Tibial nerve (tissue), 4 donors: Measurements from ENCODE around the gene GMPR2. TPM values are rescaled to one million over a fixed set of nuclear protein-coding genes. Genes with fewer than 3 reads are reported as not detected.
A peak's percentile ranks its signal among the peaks of the same experiment; 100 is the strongest.

Source experiments
- DNase-seq, 2 donors: peaks; one replicate each; pipeline ENCODE4 v3.0.0-alpha.2; 2019; ENCODE audit warnings: low spot score in 2 of 2
- H3K27ac ChIP-seq, 4 donors: fragments of 200-600 bp; sonication (generic) in 3 of 4; one replicate each; pipeline ENCODE4 v1.5.1; 2017 to 2019; ENCODE audit warnings: mild to moderate bottlenecking in 1 of 4
- H3K27me3 ChIP-seq, 2 donors: fragments of 200-600 bp; sonication (generic) in 1 of 2; one replicate each; pipeline versions ENCODE4 v1.5.1 to v1.6.0; 2017 to 2019
- H3K36me3 ChIP-seq, 3 donors: fragments of 200-600 bp; sonication (generic); one replicate each; pipeline ENCODE4 v1.5.1; 2018 to 2019
- H3K4me1 ChIP-seq, 4 donors: fragments of 200-600 bp; sonication (generic) in 3 of 4; one replicate each; pipeline ENCODE4 v1.5.1; 2017 to 2019
- H3K4me3 ChIP-seq, 4 donors: fragments of 200-600 bp; sonication (generic) in 3 of 4; one replicate each; pipeline ENCODE4 v1.5.1; 2017 to 2019; ENCODE audit warnings: mild to moderate bottlenecking in 1 of 4, moderate library complexity in 1 of 4
- H3K9me3 ChIP-seq, 4 donors: fragments of 200-600 bp; sonication (generic) in 3 of 4; one replicate each; pipeline ENCODE4 v1.5.1; 2017 to 2019
- EP300 ChIP-seq, 2 donors: sonication (generic); formaldehyde crosslinking; IDR thresholded peaks; one replicate each; pipeline ENCODE4 v1.6.1; 2017; ENCODE audit warnings: antibody characterized with exemption in 2 of 2, mild to moderate bottlenecking in 1 of 2
- POLR2A ChIP-seq, 2 donors: fragments of 450-650 bp; IDR thresholded peaks; one replicate each; pipeline ENCODE4 v1.6.1; 2017; ENCODE audit warnings: antibody characterized with exemption in 2 of 2, mild to moderate bottlenecking in 2 of 2, moderate library complexity in 2 of 2
- WGBS, 2 donors: methylation state at CpG; one replicate each; pipeline ENCODE4 v1.1.5; 2018; 5-methylcytosine and 5-hydroxymethylcytosine counted together
- total RNA-seq, 4 donors: library from RNA; depleted of rRNA; stranded (reverse); fragments of >200 nt; gene quantifications; one replicate each; pipeline ENCODE4 v1.1.0, GENCODE V29; 2016
- TF ChIP-seq, protein P1 (sequence below), 5 experiments: fragments of 200-600 bp in 3 of 5; fragments of 450-650 bp in 2 of 5; sonication (generic) in 3 of 5; IDR thresholded peaks; one replicate each; pipeline ENCODE4 v1.5.1; 2016 to 2019; ENCODE audit warnings: antibody characterized with exemption in 5 of 5, mild to moderate bottlenecking in 3 of 5, moderate library complexity in 2 of 5

GMPR2 gene
- total RNA-seq, 4 donors from 2014 or later: 46.5 to 63.4 (median 57.2) TPM

DNA sequence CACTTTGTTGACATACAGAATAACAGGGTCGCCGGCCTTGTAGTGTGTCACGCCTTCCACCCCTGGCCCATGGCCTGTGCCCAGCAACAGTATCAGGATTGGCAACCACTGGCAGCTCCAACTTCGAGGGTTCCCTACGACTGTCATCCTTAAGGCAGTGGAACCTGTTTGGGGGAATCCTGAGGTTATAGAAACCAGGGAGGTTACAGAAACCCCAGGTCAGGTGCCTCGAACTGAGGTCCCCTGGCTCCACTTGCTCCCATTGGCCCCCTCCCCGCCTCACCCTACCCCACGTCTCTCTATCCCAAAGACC is 37.9 kb upstream of the GMPR2 start:
- H3K27ac ChIP-seq: peak overlapping the region; percentile 96 to 99 (median 98)
- H3K27me3 ChIP-seq: no peaks in the 10 kb centered on the region
- peaks cover 0 to 36% (median 0%) of the 10 kb centered on the region in 3 donors for H3K36me3 ChIP-seq
- H3K4me3 ChIP-seq: peak overlapping the region; percentile 92 to 98 (median 96)
- DNase-seq: no peak
- WGBS, 2 donors: 48 to 56% methylated on average over 8 of the region's 8 CpGs
- H3K9me3 ChIP-seq: no peaks in the 10 kb centered on the region
- H3K4me1 ChIP-seq: peaks cover 0 to 56% (median 18%) of the 10 kb centered on the region in 4 donors
- TF ChIP-seq POLR2A (IDR thresholded peaks at IDR 0.05) (no peak), EP300 (IDR thresholded peaks at IDR 0.05) (no peak)
- TF ChIP-seq, protein P1, sequence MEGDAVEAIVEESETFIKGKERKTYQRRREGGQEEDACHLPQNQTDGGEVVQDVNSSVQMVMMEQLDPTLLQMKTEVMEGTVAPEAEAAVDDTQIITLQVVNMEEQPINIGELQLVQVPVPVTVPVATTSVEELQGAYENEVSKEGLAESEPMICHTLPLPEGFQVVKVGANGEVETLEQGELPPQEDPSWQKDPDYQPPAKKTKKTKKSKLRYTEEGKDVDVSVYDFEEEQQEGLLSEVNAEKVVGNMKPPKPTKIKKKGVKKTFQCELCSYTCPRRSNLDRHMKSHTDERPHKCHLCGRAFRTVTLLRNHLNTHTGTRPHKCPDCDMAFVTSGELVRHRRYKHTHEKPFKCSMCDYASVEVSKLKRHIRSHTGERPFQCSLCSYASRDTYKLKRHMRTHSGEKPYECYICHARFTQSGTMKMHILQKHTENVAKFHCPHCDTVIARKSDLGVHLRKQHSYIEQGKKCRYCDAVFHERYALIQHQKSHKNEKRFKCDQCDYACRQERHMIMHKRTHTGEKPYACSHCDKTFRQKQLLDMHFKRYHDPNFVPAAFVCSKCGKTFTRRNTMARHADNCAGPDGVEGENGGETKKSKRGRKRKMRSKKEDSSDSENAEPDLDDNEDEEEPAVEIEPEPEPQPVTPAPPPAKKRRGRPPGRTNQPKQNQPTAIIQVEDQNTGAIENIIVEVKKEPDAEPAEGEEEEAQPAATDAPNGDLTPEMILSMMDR (IDR thresholded peaks at IDR 0.05): no peak

DNA sequence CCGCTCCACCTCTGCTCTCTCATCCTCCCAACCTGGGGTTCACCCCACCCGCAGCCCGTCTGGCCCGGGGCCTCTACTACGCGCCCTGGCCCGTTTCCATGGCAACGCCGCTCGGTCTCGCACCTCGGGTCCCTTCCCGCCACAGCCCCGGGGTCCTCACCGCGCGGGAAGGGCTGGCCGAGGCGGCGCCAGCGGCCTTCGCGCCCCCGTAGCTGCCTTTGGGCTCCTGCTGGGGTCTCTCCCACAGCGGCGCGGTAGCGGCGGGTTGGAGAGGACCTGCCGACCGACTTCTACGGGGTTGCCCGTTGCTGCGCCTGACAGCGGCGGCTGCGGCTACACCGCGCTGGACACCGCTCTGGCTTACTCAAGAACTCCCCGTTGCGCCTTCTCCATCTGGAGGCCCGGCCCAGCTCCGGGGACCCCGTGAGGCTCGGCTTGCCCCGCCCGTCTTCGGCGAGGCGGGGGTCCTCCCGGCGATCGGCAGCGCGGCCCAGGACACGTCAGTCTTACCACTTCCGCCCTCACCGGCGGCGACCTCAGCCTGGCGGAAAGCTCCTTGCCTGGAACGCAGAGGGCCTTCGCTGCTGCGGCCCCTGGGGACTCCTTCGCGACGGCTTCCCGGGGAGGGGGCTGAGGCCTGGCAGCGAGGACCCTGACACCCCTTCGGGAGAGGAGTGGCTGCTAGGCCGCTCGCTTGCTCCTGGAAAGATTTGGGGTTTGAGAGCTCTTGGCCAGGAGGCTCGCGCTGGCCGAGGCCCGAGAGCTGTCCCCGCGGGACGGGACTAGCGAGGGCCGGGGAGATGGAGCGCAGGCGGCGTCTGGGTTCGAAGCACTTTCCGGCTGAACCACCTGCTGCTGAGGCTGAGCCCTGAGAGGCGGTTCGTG is 37.3 kb upstream of the GMPR2 start, which contains the start of gene TM9SF1:
TSS of gene TM9SF1 (minus strand) at position 256 of the 885 bp plus-strand sequence. CDS start 422 bp downstream, outside the sequence.
- Histone ChIP-seq H3K36me3 (peaks cover 0 to 34% (median 0%) of the 10 kb centered on the region in 3 donors), H3K27ac (peak within 1 kb of the TSS; percentile 96 to 99 (median 98)), H3K9me3 (no peaks in the 10 kb centered on the region), H3K27me3 (no peaks in the 10 kb centered on the region), H3K4me3 (peak within 1 kb of the TSS; percentile 92 to 98 (median 96)), H3K4me1 (peaks cover 0 to 59% (median 18%) of the 10 kb centered on the region in 4 donors)
- peak; percentile 63 to 77 for DNase-seq
- WGBS, 2 donors: 0 to 1% methylated on average over 51 to 77 of the region's 89 CpGs
- TF ChIP-seq, protein P1 (IDR thresholded peaks at IDR 0.05): peak in 1 of 5 experiments; percentile 18
- peak; percentile 58 to 93 for TF ChIP-seq EP300 (IDR thresholded peaks at IDR 0.05)
- TF ChIP-seq POLR2A (IDR thresholded peaks at IDR 0.05): peak in 1 of 2 donors; percentile 58

- WGBS, 2 donors: 32 to 35% methylated on average over 33 of the region's 33 CpGs
- Histone ChIP-seq H3K36me3 (peaks cover 0 to 35% (median under 1%) of the 10 kb centered on the region in 3 donors), H3K4me3 (peak overlapping the region; percentile 92 to 98 (median 96)), H3K27ac (peak overlapping the region; percentile 96 to 99 (median 98)), H3K4me1 (peaks cover 0 to 59% (median 18%) of the 10 kb centered on the region in 4 donors), H3K9me3 (no peaks in the 10 kb centered on the region), H3K27me3 (no peaks in the 10 kb centered on the region)
- no peak for DNase-seq
- TF ChIP-seq POLR2A (IDR thresholded peaks at IDR 0.05): no peak
- TF ChIP-seq, protein P1 (IDR thresholded peaks at IDR 0.05): no peak
- no peak for TF ChIP-seq EP300 (IDR thresholded peaks at IDR 0.05)
Observed at GRCh38 chr14:24196071-24197055, 36.4 kb upstream of the GMPR2 start.

GRCh38 chr14:24197056-24197450 is 35.7 kb upstream of the GMPR2 start:
- TF ChIP-seq POLR2A (IDR thresholded peaks at IDR 0.05): no peak
- TF ChIP-seq, protein P1 (IDR thresholded peaks at IDR 0.05): no peak
- no peak for TF ChIP-seq EP300 (IDR thresholded peaks at IDR 0.05)
- Histone ChIP-seq H3K4me3 (no peak overlapping the region), H3K4me1 (peaks cover 0 to 55% (median 18%) of the 10 kb centered on the region in 4 donors), H3K9me3 (no peaks in the 10 kb centered on the region), H3K27ac (no peak overlapping the region), H3K36me3 (peaks cover 0 to 34% (median 3%) of the 10 kb centered on the region in 3 donors), H3K27me3 (no peaks in the 10 kb centered on the region)
- DNase-seq: no peak
- 94 to 96% methylated on average over 2 of the region's 2 CpGs for WGBS, 2 donors
